OCI-LY1 (cell line): ENCODE results near the gene ARCN1.

Source experiments
- H2AFZ ChIP-seq: fragments of 200-600 bp; sonication (generic), shearing (Covaris generic); 2 replicates; pipeline ENCODE4 v1.6.0; 2014; ENCODE audit warnings: antibody characterized with exemption, mild to moderate bottlenecking, low read length
- H3F3A ChIP-seq: fragments of 200-600 bp; sonication (generic), shearing (Covaris generic); 2 replicates; pipeline ENCODE4 v1.6.0; 2014; ENCODE audit warnings: mild to moderate bottlenecking, antibody characterized with exemption, low read length, moderate library complexity; ENCODE audit not compliant: insufficient read depth
- H3K27ac ChIP-seq: fragments of 200-600 bp; sonication (generic); 2 replicates; pipeline ENCODE4 v1.5.1; 2014; ENCODE audit warnings: low read length, mixed run types, mild to moderate bottlenecking, low read depth; ENCODE audit not compliant: poor library complexity, severe bottlenecking
- H3K27me3 ChIP-seq: fragments of 200-600 bp; sonication (generic); 2 replicates; pipeline ENCODE4 v1.6.0; 2014; ENCODE audit warnings: antibody characterized with exemption, mild to moderate bottlenecking, low read length, moderate library complexity; ENCODE audit not compliant: insufficient read depth
- H3K36me3 ChIP-seq: fragments of 200-600 bp; sonication (generic); 2 replicates; pipeline ENCODE4 v1.6.1; 2014; ENCODE audit warnings: mild to moderate bottlenecking, antibody characterized with exemption, low read length, moderate library complexity, mixed read lengths; ENCODE audit not compliant: insufficient read depth
- H3K4me1 ChIP-seq: fragments of 200-600 bp; sonication (generic); 2 replicates; pipeline ENCODE4 v1.5.1; 2014; ENCODE audit warnings: mild to moderate bottlenecking, low read length, moderate library complexity; ENCODE audit not compliant: insufficient read depth, severe bottlenecking
- H3K4me2 ChIP-seq: fragments of 200-600 bp; sonication (generic), shearing (Covaris generic); 2 replicates; pipeline ENCODE4 v1.6.1; 2014; ENCODE audit warnings: low read length
- H3K4me3 ChIP-seq: fragments of 200-600 bp; sonication (generic); 2 replicates; pipeline ENCODE4 v1.5.1; 2014; ENCODE audit warnings: low read length, low read depth, mild to moderate bottlenecking, mixed read lengths; ENCODE audit not compliant: poor library complexity, severe bottlenecking
- H3K79me2 ChIP-seq: fragments of 200-600 bp; shearing (Covaris generic); 2 replicates; pipeline ENCODE4 v1.6.1; 2016; ENCODE audit warnings: mixed run types, low read length, mixed read lengths; ENCODE audit not compliant: insufficient read depth
- H3K9ac ChIP-seq: fragments of 200-600 bp; sonication (generic), shearing (Covaris generic); 2 replicates; pipeline ENCODE4 v1.6.1; 2014; ENCODE audit warnings: mild to moderate bottlenecking, low read length, mixed read lengths
- H3K9me2 ChIP-seq: fragments of 200-600 bp; sonication (generic), shearing (Covaris generic); 2 replicates; pipeline ENCODE4 v1.6.1; 2014; ENCODE audit warnings: low read depth, mild to moderate bottlenecking, low read length, mixed read lengths
- H3K9me3 ChIP-seq: fragments of 200-600 bp; shearing (Covaris generic); 2 replicates; pipeline ENCODE4 v1.6.1; 2014; ENCODE audit warnings: low read length, mixed read lengths
- H4K20me1 ChIP-seq: fragments of 200-600 bp; sonication (generic), shearing (Covaris generic); 2 replicates; pipeline ENCODE4 v1.6.0; 2016; ENCODE audit warnings: mild to moderate bottlenecking, low read length; ENCODE audit not compliant: insufficient read depth
- EZH2 ChIP-seq: fragments of 200-600 bp; sonication (generic), shearing (Covaris generic); IDR thresholded peaks from 2 replicates; pipeline ENCODE4 v1.8.0; 2017; ENCODE audit warnings: borderline replicate concordance, mixed run types, mild to moderate bottlenecking, antibody characterized with exemption, low read length, moderate library complexity, mixed read lengths
- TF ChIP-seq, protein P1 (sequence below): fragments of 200-600 bp; sonication (generic), shearing (Covaris generic); IDR thresholded peaks from 2 replicates; pipeline ENCODE4 v1.5.1; 2017; ENCODE audit warnings: mild to moderate bottlenecking, antibody characterized with exemption, low read length, moderate library complexity, mixed read lengths

The ARCN1 gene

DNA sequence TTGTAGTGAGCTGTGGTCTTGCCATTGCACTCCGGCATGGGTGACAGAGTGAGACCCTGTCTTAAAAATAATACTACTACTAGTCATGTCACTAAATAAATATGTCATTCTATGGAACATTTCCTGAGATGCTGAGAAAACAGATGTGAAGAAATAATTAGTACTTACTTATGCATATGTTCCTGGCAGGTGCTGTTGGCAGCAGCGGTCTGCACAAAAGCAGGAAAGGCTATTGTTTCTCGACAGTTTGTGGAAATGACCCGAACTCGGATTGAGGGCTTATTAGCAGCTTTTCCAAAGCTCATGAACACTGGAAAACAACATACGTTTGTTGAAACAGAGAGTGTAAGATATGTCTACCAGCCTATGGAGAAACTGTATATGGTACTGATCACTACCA, 8.8 kb downstream of the ARCN1 start:
- Histone ChIP-seq H3F3A (no peaks in the 10 kb centered on the region), H3K9me3 (no peaks in the 10 kb centered on the region), H3K4me1 (no peaks in the 10 kb centered on the region), H4K20me1 (no peaks in the 10 kb centered on the region), H3K4me2 (no peak overlapping the region), H3K79me2 (peaks cover 36% of the 10 kb centered on the region), H3K4me3 (no peak overlapping the region), H3K9me2 (no peaks in the 10 kb centered on the region), H3K9ac (no peak overlapping the region), H3K27me3 (no peaks in the 10 kb centered on the region), H3K27ac (no peak overlapping the region), H2AFZ (no peak overlapping the region), H3K36me3 (peaks cover 39% of the 10 kb centered on the region)
- no peak for TF ChIP-seq EZH2
- TF ChIP-seq, protein P1, sequence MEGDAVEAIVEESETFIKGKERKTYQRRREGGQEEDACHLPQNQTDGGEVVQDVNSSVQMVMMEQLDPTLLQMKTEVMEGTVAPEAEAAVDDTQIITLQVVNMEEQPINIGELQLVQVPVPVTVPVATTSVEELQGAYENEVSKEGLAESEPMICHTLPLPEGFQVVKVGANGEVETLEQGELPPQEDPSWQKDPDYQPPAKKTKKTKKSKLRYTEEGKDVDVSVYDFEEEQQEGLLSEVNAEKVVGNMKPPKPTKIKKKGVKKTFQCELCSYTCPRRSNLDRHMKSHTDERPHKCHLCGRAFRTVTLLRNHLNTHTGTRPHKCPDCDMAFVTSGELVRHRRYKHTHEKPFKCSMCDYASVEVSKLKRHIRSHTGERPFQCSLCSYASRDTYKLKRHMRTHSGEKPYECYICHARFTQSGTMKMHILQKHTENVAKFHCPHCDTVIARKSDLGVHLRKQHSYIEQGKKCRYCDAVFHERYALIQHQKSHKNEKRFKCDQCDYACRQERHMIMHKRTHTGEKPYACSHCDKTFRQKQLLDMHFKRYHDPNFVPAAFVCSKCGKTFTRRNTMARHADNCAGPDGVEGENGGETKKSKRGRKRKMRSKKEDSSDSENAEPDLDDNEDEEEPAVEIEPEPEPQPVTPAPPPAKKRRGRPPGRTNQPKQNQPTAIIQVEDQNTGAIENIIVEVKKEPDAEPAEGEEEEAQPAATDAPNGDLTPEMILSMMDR = no peak

DNA sequence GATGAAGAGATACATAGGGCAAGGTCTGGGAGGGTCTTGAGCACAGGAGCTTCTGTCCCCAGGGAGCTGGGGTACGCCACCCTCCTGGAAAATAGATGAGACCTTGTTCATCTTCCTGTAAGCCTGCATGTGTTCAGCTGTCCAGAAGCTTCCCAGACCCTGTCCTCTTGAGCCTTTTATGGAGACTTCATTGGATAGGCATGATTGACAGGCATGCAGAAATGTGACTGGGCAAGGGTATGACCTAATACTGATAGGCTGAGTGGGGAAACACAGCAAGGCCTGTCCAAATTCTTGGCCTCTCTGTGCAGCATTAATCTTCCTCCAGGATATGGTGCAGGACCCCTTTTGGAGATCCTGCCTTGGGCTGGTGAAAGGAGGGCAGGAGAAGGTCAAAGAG, 15.7 kb downstream of the ARCN1 start:
- Histone ChIP-seq H3K4me3 (no peak overlapping the region), H3K79me2 (no peaks in the 10 kb centered on the region), H2AFZ (no peak overlapping the region), H3K27ac (no peak overlapping the region), H3K9me2 (no peaks in the 10 kb centered on the region), H3K4me1 (no peaks in the 10 kb centered on the region), H3K27me3 (no peaks in the 10 kb centered on the region), H4K20me1 (no peaks in the 10 kb centered on the region), H3F3A (no peaks in the 10 kb centered on the region), H3K36me3 (peaks cover 89% of the 10 kb centered on the region), H3K4me2 (no peak overlapping the region), H3K9ac (no peak overlapping the region), H3K9me3 (no peaks in the 10 kb centered on the region)
- TF ChIP-seq, protein P1 = no peak

DNA sequence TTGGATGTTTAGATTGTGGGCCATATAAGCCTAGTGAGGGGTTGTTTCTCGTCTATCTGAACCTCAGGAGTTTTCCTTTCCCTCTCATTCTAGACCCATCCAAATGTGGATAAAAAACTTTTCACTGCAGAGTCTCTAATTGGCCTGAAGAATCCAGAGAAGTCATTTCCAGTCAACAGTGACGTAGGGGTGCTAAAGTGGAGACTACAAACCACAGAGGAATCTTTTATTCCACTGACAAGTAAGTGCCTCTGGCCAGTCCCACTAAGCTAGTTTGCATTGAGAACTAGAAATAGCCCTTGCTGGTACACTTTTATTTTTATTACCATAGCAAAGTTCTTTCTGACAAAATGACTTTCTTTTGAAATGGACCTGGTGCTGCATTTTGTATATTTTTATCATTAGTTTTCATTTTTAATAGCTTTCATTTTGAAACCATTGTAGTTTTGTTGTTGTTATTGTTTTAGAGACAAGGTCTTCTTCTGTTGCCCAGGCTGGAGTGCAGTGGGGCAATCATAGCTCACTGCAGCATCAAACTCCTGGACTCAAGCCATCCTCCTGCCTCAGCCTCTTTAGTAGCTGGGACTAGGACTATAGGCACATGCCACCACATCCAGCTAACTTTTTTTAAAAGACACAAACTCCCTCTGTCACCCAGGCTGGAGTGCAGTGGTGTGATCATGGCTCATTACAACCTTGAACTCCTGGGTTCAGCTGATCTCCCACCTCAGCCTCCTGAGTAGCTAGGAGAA, 20.6 kb downstream of the ARCN1 start:
- Histone ChIP-seq H3K4me1 (no peaks in the 10 kb centered on the region), H3K27me3 (no peaks in the 10 kb centered on the region), H3K36me3 (peaks cover 81% of the 10 kb centered on the region), H3K4me2 (no peak overlapping the region), H3K27ac (no peak overlapping the region), H3K9me3 (no peaks in the 10 kb centered on the region), H3K9ac (no peak overlapping the region), H3F3A (no peaks in the 10 kb centered on the region), H4K20me1 (no peaks in the 10 kb centered on the region), H3K4me3 (no peak overlapping the region), H3K79me2 (no peaks in the 10 kb centered on the region), H2AFZ (no peak overlapping the region), H3K9me2 (no peaks in the 10 kb centered on the region)
- no peak for TF ChIP-seq EZH2
- TF ChIP-seq, protein P1 = no peak
